Liver (tissue), 3 donors: Measurements from ENCODE around the gene TMEM17.

Experiments used
- ATF3 ChIP-seq: IDR thresholded peaks from 2 replicates; pipeline ENCODE4 v1.6.1; 2016; ENCODE audit warnings: antibody characterized with exemption
- EGR1 ChIP-seq, 2 donors: IDR thresholded peaks; 2 replicates each; pipeline ENCODE4 v1.6.1; 2016 to 2018; ENCODE audit warnings: antibody characterized with exemption in 2 of 2, low read depth in 2 of 2
- JUND ChIP-seq, 2 donors: IDR thresholded peaks; 2 replicates each; pipeline ENCODE4 v1.6.1; 2016; ENCODE audit warnings: antibody characterized with exemption in 2 of 2
- REST ChIP-seq: IDR thresholded peaks from 2 replicates; pipeline ENCODE4 v1.6.1; 2016; ENCODE audit warnings: antibody characterized with exemption, mild to moderate bottlenecking
- TAF1 ChIP-seq: conservative IDR thresholded peaks from 2 replicates; pipeline ENCODE4 v1.6.1; 2016; ENCODE audit warnings: antibody characterized with exemption, mild to moderate bottlenecking
- TF ChIP-seq, protein P1 (sequence below): fragments of 150-350 bp; IDR thresholded peaks from 2 replicates; pipeline ENCODE4 v1.5.1; 2017; ENCODE audit warnings: improper control_type of control experiment, low read depth, low read length; ENCODE audit not compliant: missing input control
- TF ChIP-seq, protein P2 (sequence below): IDR thresholded peaks from 2 replicates; pipeline ENCODE4 v1.6.1; 2016; ENCODE audit warnings: antibody characterized with exemption
- TF ChIP-seq, protein P3 (sequence below): IDR thresholded peaks from 2 replicates; pipeline ENCODE4 v1.6.1; 2016; ENCODE audit warnings: antibody characterized with exemption
- donor health status: healthy.
- donor health status: healthy.

- TF ChIP-seq ATF3 (no peak), JUND (IDR thresholded peaks at IDR 0.05) (no peak), REST (no peak), TAF1 (no peak), EGR1 (IDR thresholded peaks at IDR 0.05; ENCODE audit: low read depth in 2 of 2) (no peak)
- TF ChIP-seq, protein P1, sequence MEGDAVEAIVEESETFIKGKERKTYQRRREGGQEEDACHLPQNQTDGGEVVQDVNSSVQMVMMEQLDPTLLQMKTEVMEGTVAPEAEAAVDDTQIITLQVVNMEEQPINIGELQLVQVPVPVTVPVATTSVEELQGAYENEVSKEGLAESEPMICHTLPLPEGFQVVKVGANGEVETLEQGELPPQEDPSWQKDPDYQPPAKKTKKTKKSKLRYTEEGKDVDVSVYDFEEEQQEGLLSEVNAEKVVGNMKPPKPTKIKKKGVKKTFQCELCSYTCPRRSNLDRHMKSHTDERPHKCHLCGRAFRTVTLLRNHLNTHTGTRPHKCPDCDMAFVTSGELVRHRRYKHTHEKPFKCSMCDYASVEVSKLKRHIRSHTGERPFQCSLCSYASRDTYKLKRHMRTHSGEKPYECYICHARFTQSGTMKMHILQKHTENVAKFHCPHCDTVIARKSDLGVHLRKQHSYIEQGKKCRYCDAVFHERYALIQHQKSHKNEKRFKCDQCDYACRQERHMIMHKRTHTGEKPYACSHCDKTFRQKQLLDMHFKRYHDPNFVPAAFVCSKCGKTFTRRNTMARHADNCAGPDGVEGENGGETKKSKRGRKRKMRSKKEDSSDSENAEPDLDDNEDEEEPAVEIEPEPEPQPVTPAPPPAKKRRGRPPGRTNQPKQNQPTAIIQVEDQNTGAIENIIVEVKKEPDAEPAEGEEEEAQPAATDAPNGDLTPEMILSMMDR, result no peak
- TF ChIP-seq, protein P2, sequence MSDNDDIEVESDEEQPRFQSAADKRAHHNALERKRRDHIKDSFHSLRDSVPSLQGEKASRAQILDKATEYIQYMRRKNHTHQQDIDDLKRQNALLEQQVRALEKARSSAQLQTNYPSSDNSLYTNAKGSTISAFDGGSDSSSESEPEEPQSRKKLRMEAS, result no peak
- TF ChIP-seq, protein P3, sequence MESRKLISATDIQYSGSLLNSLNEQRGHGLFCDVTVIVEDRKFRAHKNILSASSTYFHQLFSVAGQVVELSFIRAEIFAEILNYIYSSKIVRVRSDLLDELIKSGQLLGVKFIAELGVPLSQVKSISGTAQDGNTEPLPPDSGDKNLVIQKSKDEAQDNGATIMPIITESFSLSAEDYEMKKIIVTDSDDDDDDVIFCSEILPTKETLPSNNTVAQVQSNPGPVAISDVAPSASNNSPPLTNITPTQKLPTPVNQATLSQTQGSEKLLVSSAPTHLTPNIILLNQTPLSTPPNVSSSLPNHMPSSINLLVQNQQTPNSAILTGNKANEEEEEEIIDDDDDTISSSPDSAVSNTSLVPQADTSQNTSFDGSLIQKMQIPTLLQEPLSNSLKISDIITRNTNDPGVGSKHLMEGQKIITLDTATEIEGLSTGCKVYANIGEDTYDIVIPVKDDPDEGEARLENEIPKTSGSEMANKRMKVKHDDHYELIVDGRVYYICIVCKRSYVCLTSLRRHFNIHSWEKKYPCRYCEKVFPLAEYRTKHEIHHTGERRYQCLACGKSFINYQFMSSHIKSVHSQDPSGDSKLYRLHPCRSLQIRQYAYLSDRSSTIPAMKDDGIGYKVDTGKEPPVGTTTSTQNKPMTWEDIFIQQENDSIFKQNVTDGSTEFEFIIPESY, result no peak
These were observed 39.5 kb downstream of the TMEM17 start for GRCh38 chr2:62466503-62466854.
